OCI-LY1 (cell line): ENCODE data around the gene CSF2.

Experiments used
- H2AFZ ChIP-seq: fragments of 200-600 bp; sonication (generic), shearing (Covaris generic); 2 replicates; pipeline ENCODE4 v1.6.0; 2014; ENCODE audit warnings: antibody characterized with exemption, mild to moderate bottlenecking, low read length
- H3F3A ChIP-seq: fragments of 200-600 bp; sonication (generic), shearing (Covaris generic); 2 replicates; pipeline ENCODE4 v1.6.0; 2014; ENCODE audit warnings: mild to moderate bottlenecking, antibody characterized with exemption, low read length, moderate library complexity; ENCODE audit not compliant: insufficient read depth
- H3K27ac ChIP-seq: fragments of 200-600 bp; sonication (generic); 2 replicates; pipeline ENCODE4 v1.5.1; 2014; ENCODE audit warnings: low read length, mixed run types, mild to moderate bottlenecking, low read depth; ENCODE audit not compliant: poor library complexity, severe bottlenecking
- H3K27me3 ChIP-seq: fragments of 200-600 bp; sonication (generic); 2 replicates; pipeline ENCODE4 v1.6.0; 2014; ENCODE audit warnings: antibody characterized with exemption, mild to moderate bottlenecking, low read length, moderate library complexity; ENCODE audit not compliant: insufficient read depth
- H3K36me3 ChIP-seq: fragments of 200-600 bp; sonication (generic); 2 replicates; pipeline ENCODE4 v1.6.1; 2014; ENCODE audit warnings: mild to moderate bottlenecking, antibody characterized with exemption, low read length, moderate library complexity, mixed read lengths; ENCODE audit not compliant: insufficient read depth
- H3K4me1 ChIP-seq: fragments of 200-600 bp; sonication (generic); 2 replicates; pipeline ENCODE4 v1.5.1; 2014; ENCODE audit warnings: mild to moderate bottlenecking, low read length, moderate library complexity; ENCODE audit not compliant: insufficient read depth, severe bottlenecking
- H3K4me2 ChIP-seq: fragments of 200-600 bp; sonication (generic), shearing (Covaris generic); 2 replicates; pipeline ENCODE4 v1.6.1; 2014; ENCODE audit warnings: low read length
- H3K4me3 ChIP-seq: fragments of 200-600 bp; sonication (generic); 2 replicates; pipeline ENCODE4 v1.5.1; 2014; ENCODE audit warnings: low read length, low read depth, mild to moderate bottlenecking, mixed read lengths; ENCODE audit not compliant: poor library complexity, severe bottlenecking
- H3K79me2 ChIP-seq: fragments of 200-600 bp; shearing (Covaris generic); 2 replicates; pipeline ENCODE4 v1.6.1; 2016; ENCODE audit warnings: mixed run types, low read length, mixed read lengths; ENCODE audit not compliant: insufficient read depth
- H3K9ac ChIP-seq: fragments of 200-600 bp; sonication (generic), shearing (Covaris generic); 2 replicates; pipeline ENCODE4 v1.6.1; 2014; ENCODE audit warnings: mild to moderate bottlenecking, low read length, mixed read lengths
- H3K9me2 ChIP-seq: fragments of 200-600 bp; sonication (generic), shearing (Covaris generic); 2 replicates; pipeline ENCODE4 v1.6.1; 2014; ENCODE audit warnings: low read depth, mild to moderate bottlenecking, low read length, mixed read lengths
- H3K9me3 ChIP-seq: fragments of 200-600 bp; shearing (Covaris generic); 2 replicates; pipeline ENCODE4 v1.6.1; 2014; ENCODE audit warnings: low read length, mixed read lengths
- H4K20me1 ChIP-seq: fragments of 200-600 bp; sonication (generic), shearing (Covaris generic); 2 replicates; pipeline ENCODE4 v1.6.0; 2016; ENCODE audit warnings: mild to moderate bottlenecking, low read length; ENCODE audit not compliant: insufficient read depth
- CTCF ChIP-seq: fragments of 200-600 bp; sonication (generic), shearing (Covaris generic); IDR thresholded peaks from 2 replicates; pipeline ENCODE4 v1.5.1; 2017; ENCODE audit warnings: mild to moderate bottlenecking, antibody characterized with exemption, low read length, moderate library complexity, mixed read lengths
- EZH2 ChIP-seq: fragments of 200-600 bp; sonication (generic), shearing (Covaris generic); IDR thresholded peaks from 2 replicates; pipeline ENCODE4 v1.8.0; 2017; ENCODE audit warnings: borderline replicate concordance, mixed run types, mild to moderate bottlenecking, antibody characterized with exemption, low read length, moderate library complexity, mixed read lengths

CSF2 gene

GRCh38 chr5:132033122-132033521 lies 40.5 kb upstream of the CSF2 start:
- Histone ChIP-seq H3K4me1 (no peaks in the 10 kb centered on the region), H3F3A (no peaks in the 10 kb centered on the region), H3K36me3 (no peaks in the 10 kb centered on the region), H3K9me3 (no peaks in the 10 kb centered on the region), H2AFZ (no peak overlapping the region), H3K79me2 (no peaks in the 10 kb centered on the region), H4K20me1 (no peaks in the 10 kb centered on the region), H3K9ac (no peak overlapping the region), H3K27ac (no peak overlapping the region), H3K27me3 (no peaks in the 10 kb centered on the region), H3K4me3 (no peak overlapping the region), H3K9me2 (no peaks in the 10 kb centered on the region), H3K4me2 (no peak overlapping the region)
- no peak for TF ChIP-seq EZH2
- TF ChIP-seq CTCF = no peak

- H3K36me3 ChIP-seq = no peaks in the 10 kb centered on the region
- no peak overlapping the region for H2AFZ ChIP-seq
- no peaks in the 10 kb centered on the region for H3K27me3 ChIP-seq
- H3K4me3 ChIP-seq = no peak overlapping the region
- no peak overlapping the region for H3K27ac ChIP-seq
- TF ChIP-seq EZH2 (no peak), CTCF (no peak)
- no peak overlapping the region for H3K9ac ChIP-seq
- no peaks in the 10 kb centered on the region for H3K79me2 ChIP-seq
- H3K9me3 ChIP-seq = no peaks in the 10 kb centered on the region
- no peaks in the 10 kb centered on the region for H4K20me1 ChIP-seq
- H3K4me2 ChIP-seq = no peak overlapping the region
- H3K4me1 ChIP-seq = no peaks in the 10 kb centered on the region
- no peaks in the 10 kb centered on the region for H3F3A ChIP-seq
- no peaks in the 10 kb centered on the region for H3K9me2 ChIP-seq
Observed at GRCh38 chr5:132037353-132037752, 36.2 kb upstream of the CSF2 start.

- Histone ChIP-seq H4K20me1 (no peaks in the 10 kb centered on the region), H3K4me1 (no peaks in the 10 kb centered on the region), H3K9me3 (no peaks in the 10 kb centered on the region), H3K4me3 (no peak overlapping the region), H3F3A (no peaks in the 10 kb centered on the region), H3K79me2 (no peaks in the 10 kb centered on the region), H3K4me2 (no peak overlapping the region), H3K9ac (no peak overlapping the region), H3K27me3 (peaks cover 8% of the 10 kb centered on the region; the same call in 1 of the 2 replicates), H3K36me3 (no peaks in the 10 kb centered on the region), H2AFZ (no peak overlapping the region), H3K9me2 (no peaks in the 10 kb centered on the region), H3K27ac (no peak overlapping the region)
- no peak for TF ChIP-seq EZH2
- TF ChIP-seq CTCF = no peak
Observed at GRCh38 chr5:132044207-132044606, 29.4 kb upstream of the CSF2 start.
